Heart right ventricle (tissue), 16 donors: ENCODE measurements around the gene PIBF1. TPM values are rescaled to one million over a fixed set of nuclear protein-coding genes. Genes with fewer than 3 reads are reported as not detected.

Source experiments
- ATAC-seq, 8 donors: fragments of 200-7000 bp; cut with Tn5 transposase; one replicate each; pipeline ENCODE4 v1.9.1; 2020; ENCODE audit warnings: mild to moderate bottlenecking in 8 of 8, moderate library complexity in 8 of 8, moderate number of reproducible peaks in 1 of 8
- DNase-seq, 2 donors: peaks; one replicate each; pipeline ENCODE4 v3.0.0-alpha.2; 2020
- H3K27ac ChIP-seq, 10 donors: fragments of 200-600 bp; sonication (generic) in 2 of 10; one replicate each; pipeline versions ENCODE4 v1.5.0 to v1.8.0; 2020 to 2022; ENCODE audit warnings: mild to moderate bottlenecking in 3 of 10
- H3K27me3 ChIP-seq, 7 donors: fragments of 200-600 bp; one replicate each; pipeline ENCODE4 v1.8.0; 2021 to 2022; ENCODE audit warnings: mild to moderate bottlenecking in 2 of 7
- H3K36me3 ChIP-seq, 9 donors: fragments of 200-600 bp; sonication (generic) in 1 of 9; one replicate each; pipeline versions ENCODE4 v1.5.0 to v1.8.0; 2020 to 2022; ENCODE audit warnings: mild to moderate bottlenecking in 2 of 9
- H3K4me1 ChIP-seq, 9 donors: fragments of 200-600 bp; sonication (generic) in 1 of 9; one replicate each; pipeline versions ENCODE4 v1.5.0 to v1.8.0; 2020 to 2022; ENCODE audit warnings: mild to moderate bottlenecking in 4 of 9
- H3K4me3 ChIP-seq, 10 donors: fragments of 200-600 bp; sonication (generic) in 2 of 10; one replicate each; pipeline versions ENCODE4 v1.5.0 to v1.8.0; 2020 to 2022; ENCODE audit warnings: mild to moderate bottlenecking in 7 of 10, moderate library complexity in 2 of 10
- H3K9me3 ChIP-seq, 11 donors: fragments of 200-600 bp in 10 of 11; sonication (generic) in 2 of 11; one replicate each; pipeline versions ENCODE4 v1.5.0 to v1.8.0; 2013 to 2022; ENCODE audit warnings: mild to moderate bottlenecking in 2 of 11, control low read depth in 1 of 11, moderate library complexity in 1 of 11
- CTCF ChIP-seq, 9 donors: fragments of 200-600 bp; sonication (generic) in 2 of 9; IDR thresholded peaks; one replicate each; pipeline versions ENCODE4 v1.5.0 to v1.8.0; 2021 to 2022; ENCODE audit warnings: antibody characterized with exemption in 9 of 9, mild to moderate bottlenecking in 5 of 9, moderate library complexity in 1 of 9
- WGBS, 2 donors: extraction: QIAGEN DNeasy Blood & Tissue Kit; methylation state at CpG; one replicate each; pipeline ENCODE4 v1.1.7; 2013; ENCODE audit warnings: inconsistent platforms in 1 of 2; 5-methylcytosine and 5-hydroxymethylcytosine counted together
- intact Hi-C, 10 donors: fragments of 100-400 bp; cut with DNase I; formaldehyde crosslinking; loops; one replicate each; pipeline versions ENCODE4 v1.11.1 to v1.14.2; 2022
- polyA plus RNA-seq, 2 donors: library from polyadenylated mRNA; stranded (reverse); fragments of 200-250 nt; gene quantifications; one replicate each; pipeline ENCODE4 v1.2.3, GENCODE V29; 2013
- total RNA-seq, 10 donors: library from RNA; stranded (reverse); fragmentation: NEBNext Ultra II Directional in 3 of 10; extraction: Animal tissue kit (Norgen Biotek cat#: 25700) in 3 of 10; gene quantifications; one replicate each; pipeline versions ENCODE4 v1.2.1 to v1.2.4, GENCODE V29; 2021 to 2023
- donor health status: Arrhythmogenic right ventricular cardiomyopathy.
- donor health status: ischemic (EF 13 %, LVEDD 7.1; RV severe dilation, severe dysfunction).
- donor health status: healthy with polysubstance abuse.
- donor health status: DM: no; HTN: yes; CAD: no.
- donor health status: DM: no; HTN: no; CAD: no.
- donor health status: ischemic (EF 25% LVEDD 6.9; RV normal size, moderate dysfunction).
- donor health status: ischemic (EF 25% LVEDD 5.7; RV mildly dilated, moderate dysfunction).
- donor health status: healthy.
- donor health status: DM: yes; HTN: yes; CAD: no.
- donor health status: Ischemic cardiomyopathy.
- donor health status: ischemic (EF 35%, LVEDD 5.7; RV mildly dilated, moderate dysfunction).
- donor health status: nonischemic (EF 11% LVEDD 7.7; RV severe dilation, severe dysfunction).
- donor health status: DM: yes; HTN: yes; CAD: no.
- donor health status: PGD.
- donor health status: ischemic (EF 29% LVEDD 5.4; RV normal size, mild dysfunction).
- donor health status: nonischemic (EF 23%, LVEDD 6.1; RV moderate dilation, normal function).

PIBF1 gene
- total and polyA plus RNA-seq, 12 donors = 7.5 to 20.9 (median 16.7) TPM

DNA sequence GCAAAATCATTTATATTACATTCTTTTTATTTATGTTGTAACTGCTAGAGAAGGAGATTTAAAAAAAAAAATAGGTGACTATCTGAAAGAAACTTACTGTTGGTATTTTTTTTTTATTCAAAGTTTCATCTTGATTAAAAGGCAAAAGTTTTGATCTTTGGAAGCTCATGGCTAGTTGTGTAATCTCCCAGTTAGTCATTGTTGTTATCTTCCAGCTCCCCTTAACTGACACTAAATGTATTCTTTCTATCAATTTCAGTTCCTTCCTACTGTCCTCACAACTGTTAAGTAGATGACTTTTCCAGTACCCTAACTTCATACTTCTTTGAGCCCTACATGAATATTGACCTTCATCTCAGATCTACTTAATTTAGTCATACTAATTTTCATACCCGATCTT lies 71.1 kb downstream of the PIBF1 start:
- DNase-seq (no peak), ATAC-seq (no peak)
- no peak overlapping the region for H3K27ac ChIP-seq
- H3K4me3 ChIP-seq = no peak overlapping the region
- H3K36me3 ChIP-seq = peaks cover 0 to 72% (median 0%) of the 10 kb centered on the region in 9 donors
- intact Hi-C loops = no loop called here
- WGBS, 2 donors = 100% methylated on average over 1 of the region's 1 CpG
- H3K4me1 ChIP-seq = no peaks in the 10 kb centered on the region
- TF ChIP-seq CTCF (IDR thresholded peaks at IDR 0.05) = no peak
- no peaks in the 10 kb centered on the region for H3K27me3 ChIP-seq
- H3K9me3 ChIP-seq = no peaks in the 10 kb centered on the region

- H3K4me3 ChIP-seq = no peak overlapping the region
- H3K4me1 ChIP-seq = no peaks in the 10 kb centered on the region
- no peak for DNase-seq
- no peak overlapping the region for H3K27ac ChIP-seq
- no peak for ATAC-seq
- H3K9me3 ChIP-seq = no peaks in the 10 kb centered on the region
- intact Hi-C loops = no loop called here
- TF ChIP-seq CTCF (IDR thresholded peaks at IDR 0.05) = no peak
- 92 to 97% methylated on average over 9 of the region's 9 CpGs for WGBS, 2 donors
- H3K27me3 ChIP-seq = no peaks in the 10 kb centered on the region
- H3K36me3 ChIP-seq = peaks cover 0 to 22% (median 0%) of the 10 kb centered on the region in 9 donors
Observed at GRCh38 chr13:72864142-72865011, 82.4 kb downstream of the PIBF1 start.

DNA sequence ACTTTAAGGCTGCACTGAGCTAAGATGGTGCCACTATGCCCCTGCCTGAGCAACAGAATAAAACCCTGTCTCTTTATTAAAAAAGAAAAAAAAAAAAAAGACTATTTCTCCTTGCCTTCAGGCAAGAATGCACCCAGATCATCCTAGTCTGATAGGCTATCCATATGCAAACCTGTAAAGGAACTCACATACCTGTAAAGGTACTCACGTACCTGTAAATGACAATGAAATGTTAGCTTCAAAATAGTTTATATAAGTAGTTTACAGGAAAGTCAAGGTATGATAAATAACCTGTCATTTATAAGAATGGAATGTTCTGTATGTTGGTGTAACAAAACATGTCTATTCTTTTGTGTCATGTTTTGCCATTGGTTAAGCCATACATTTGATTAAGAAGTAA lies 86.3 kb downstream of the PIBF1 start:
- H3K27ac ChIP-seq = no peak overlapping the region
- 96 to 97% methylated on average over 1 of the region's 1 CpG for WGBS, 2 donors

GRCh38 chr13:72875233-72875632 lies 93.3 kb downstream of the PIBF1 start:
- intact Hi-C loops = no loop called here
- DNase-seq (no peak), ATAC-seq (no peak)
- Histone ChIP-seq H3K27ac (no peak overlapping the region), H3K9me3 (peaks cover 0 to 25% (median 5%) of the 10 kb centered on the region in 11 donors), H3K36me3 (peaks cover 0 to 59% (median 0%) of the 10 kb centered on the region in 9 donors), H3K27me3 (no peaks in the 10 kb centered on the region), H3K4me1 (no peaks in the 10 kb centered on the region), H3K4me3 (no peak overlapping the region)
- TF ChIP-seq CTCF (IDR thresholded peaks at IDR 0.05) = no peak
- 96% methylated on average over 2 of the region's 2 CpGs for WGBS, 2 donors

More for the DNA sequence above, 86.3 kb downstream of the PIBF1 start:
- no peak overlapping the region for H3K4me3 ChIP-seq
- no peaks in the 10 kb centered on the region for H3K9me3 ChIP-seq
- H3K27me3 ChIP-seq = no peaks in the 10 kb centered on the region
- intact Hi-C loops = no loop called here
- H3K4me1 ChIP-seq = no peaks in the 10 kb centered on the region
- ATAC-seq = no peak
- peaks cover 0 to 37% (median 0%) of the 10 kb centered on the region in 9 donors for H3K36me3 ChIP-seq
- DNase-seq = no peak
- no peak for TF ChIP-seq CTCF (IDR thresholded peaks at IDR 0.05)
